K562 (cell line): Measurements from ENCODE around the gene REM2. TPM values are rescaled to one million over a fixed set of nuclear protein-coding genes. Genes with fewer than 3 reads are reported as not detected.

Source experiments
- BRD9 ChIP-seq: fragments of 450-650 bp; IDR thresholded peaks from 2 replicates; pipeline ENCODE4 v1.6.1; 2018; ENCODE audit warnings: low read depth; ENCODE audit not compliant: partially characterized antibody
- FUS ChIP-seq: fragments of 200-400 bp; formaldehyde crosslinking; optimal IDR thresholded peaks from 2 replicates; pipeline ENCODE3; 2017; ENCODE audit warnings: low read depth, low read length
- GABPA ChIP-seq: fragments of 200-800 bp; sonication (Bioruptor generic); conservative IDR thresholded peaks from 2 replicates; pipeline ENCODE4 v1.6.1; 2016; ENCODE audit warnings: low read depth, missing genetic modification characterization, missing compliant biosample characterization
- GATAD2B ChIP-seq: fragments of 450-650 bp; IDR thresholded peaks from 2 replicates; pipeline ENCODE4 v1.6.1; 2017; ENCODE audit warnings: mild to moderate bottlenecking, borderline replicate concordance
- HDAC6 ChIP-seq: IDR thresholded peaks from 2 replicates; pipeline ENCODE4 v1.6.1; 2012; ENCODE audit warnings: low read depth, mild to moderate bottlenecking, control low read depth, inconsistent platforms, low read length, moderate library complexity
- MAFK ChIP-seq: IDR thresholded peaks from 2 replicates; pipeline ENCODE4 v1.6.1; 2011; ENCODE audit warnings: low read length, improper control_type of control experiment
- NBN ChIP-seq: fragments of 450-650 bp; IDR thresholded peaks from 2 replicates; pipeline ENCODE4 v1.6.1; 2016; ENCODE audit warnings: low read depth, mild to moderate bottlenecking
- PPARD ChIP-seq: fragments of 250-450 bp; sonication (Bioruptor Pico); IDR thresholded peaks from 2 replicates; pipeline ENCODE4 v1.8.0; 2022; ENCODE audit warnings: inconsistent platforms, mild to moderate bottlenecking, moderate library complexity
- RBM25 ChIP-seq: fragments of 200-400 bp; formaldehyde crosslinking; IDR thresholded peaks from 2 replicates; pipeline ENCODE4 v1.6.1; 2018; ENCODE audit warnings: low read length, low read depth, moderate library complexity; ENCODE audit not compliant: severe bottlenecking
- RBM34 ChIP-seq: fragments of 200-400 bp; formaldehyde crosslinking; IDR thresholded peaks from 2 replicates; pipeline ENCODE4 v1.6.1; 2018; ENCODE audit warnings: low read length, borderline replicate concordance; ENCODE audit not compliant: insufficient read depth
- TEAD4 ChIP-seq, 2 experiments: sonication (generic) in 1 of 2; formaldehyde crosslinking in 1 of 2; IDR thresholded peaks; 2 replicates each; pipeline versions ENCODE4 v1.6.1 to v1.8.0; 2012 to 2022; ENCODE audit warnings: borderline replicate concordance in 1 of 2, inconsistent platforms in 1 of 2, low read length in 1 of 2, mild to moderate bottlenecking in 1 of 2, missing genetic modification reagents in 1 of 2
- ZNF316 ChIP-seq: fragments of 450-650 bp; IDR thresholded peaks from 2 replicates; pipeline ENCODE4 v1.6.1; 2016
- ZNF384 ChIP-seq: IDR thresholded peaks from 2 replicates; pipeline ENCODE4 v1.6.1; 2012; ENCODE audit warnings: low read depth, low read length, improper control_type of control experiment
- ZNF444 ChIP-seq: fragments of 250-450 bp; sonication (Bioruptor Pico); IDR thresholded peaks from 2 replicates; pipeline ENCODE4 v1.4.0; 2020; ENCODE audit warnings: mild to moderate bottlenecking, moderate library complexity
- ZNF830 ChIP-seq: fragments of 250-450 bp; sonication (Bioruptor Pico); IDR thresholded peaks from 2 replicates; pipeline ENCODE4 v1.5.0; 2021; ENCODE audit warnings: mild to moderate bottlenecking
- ZSCAN29 ChIP-seq: fragments of 450-650 bp; IDR thresholded peaks from 2 replicates; pipeline ENCODE4 v1.6.1; 2017
- polyA plus RNA-seq, 8 experiments: library from polyadenylated mRNA; depleted of rRNA in 4 of 8; stranded (reverse) in 5 of 8; unstranded in 3 of 8; fragments of >200 nt; fragmentation: Nextera tagmentation in 2 of 8; fragmentation: Illumina TruSeq in 1 of 8; extraction: Ambion mirVana in 2 of 8; extraction: Trizol in 1 of 8; gene quantifications; 2 replicates each; pipeline versions ENCODE4 v1.2.1 to v1.2.3, GENCODE V29; 2011 to 2014; ENCODE audit warnings: inconsistent platforms in 1 of 8, missing spikeins in 1 of 8
- total RNA-seq, 7 experiments: library from RNA; depleted of rRNA in 6 of 7; stranded (reverse); fragments of >200 nt in 6 of 7; fragmentation: Illumina TruSeq in 2 of 7; extraction: Trizol in 2 of 7; gene quantifications; 2 replicates each; pipeline versions ENCODE4 v1.2.1 to v1.2.3, GENCODE V29; 2011 to 2021; ENCODE audit warnings: low replicate concordance in 1 of 7
- TF ChIP-seq, protein P1 (sequence below): fragments of 250-450 bp; sonication (Bioruptor Pico); IDR thresholded peaks from 2 replicates; pipeline ENCODE4 v1.4.0; 2020; ENCODE audit warnings: borderline replicate concordance
- TF ChIP-seq, protein P2 (sequence below): fragments of 250-450 bp; sonication (Bioruptor Pico); IDR thresholded peaks from 2 replicates; pipeline ENCODE4 v1.4.0; 2020; ENCODE audit warnings: mild to moderate bottlenecking, moderate library complexity, borderline replicate concordance
- TF ChIP-seq, protein P3 (sequence below): sonication (generic); formaldehyde crosslinking; IDR thresholded peaks from 2 replicates; pipeline ENCODE4 v1.8.1; 2022; ENCODE audit warnings: missing genetic modification reagents

REM2 gene
- total and polyA plus RNA-seq, 9 of the 15 experiments (the other 6 are each of a cell fraction or from before 2014, with no cell fraction given): 0.18 to 1.0 (median 0.38) TPM

- TF ChIP-seq PPARD (CRISPR knock-in tag) (no peak), ZNF316 (peak; percentile 94), ZNF444 (no peak), ZNF384 (no peak), ZSCAN29 (no peak), GATAD2B (0 out of 2 replicates have a peak, but pooled peaks have one; percentile 35), ZNF830 (CRISPR knock-in tag) (no peak), BRD9 (no peak), NBN (no peak), TEAD4 (IDR thresholded peaks at IDR 0.05; ENCODE audit: low read length) (no peak), TEAD4 (CRISPR knock-in tag; IDR thresholded peaks at IDR 0.05; ENCODE audit: borderline replicate concordance) (no peak), RBM25 (no peak), FUS (no peak), RBM34 (no peak), HDAC6 (no peak), MAFK (peak; percentile 29; the same call in 1 of the 2 replicates), GABPA (tag) (no peak)
- TF ChIP-seq, protein P1, sequence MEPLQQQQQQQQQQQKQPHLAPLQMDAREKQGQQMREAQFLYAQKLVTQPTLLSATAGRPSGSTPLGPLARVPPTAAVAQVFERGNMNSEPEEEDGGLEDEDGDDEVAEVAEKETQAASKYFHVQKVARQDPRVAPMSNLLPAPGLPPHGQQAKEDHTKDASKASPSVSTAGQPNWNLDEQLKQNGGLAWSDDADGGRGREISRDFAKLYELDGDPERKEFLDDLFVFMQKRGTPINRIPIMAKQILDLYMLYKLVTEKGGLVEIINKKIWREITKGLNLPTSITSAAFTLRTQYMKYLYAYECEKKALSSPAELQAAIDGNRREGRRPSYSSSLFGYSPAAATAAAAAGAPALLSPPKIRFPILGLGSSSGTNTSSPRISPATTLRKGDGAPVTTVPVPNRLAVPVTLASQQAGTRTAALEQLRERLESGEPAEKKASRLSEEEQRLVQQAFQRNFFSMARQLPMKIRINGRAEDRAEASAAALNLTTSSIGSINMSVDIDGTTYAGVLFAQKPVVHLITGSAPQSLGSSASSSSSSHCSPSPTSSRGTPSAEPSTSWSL (CRISPR knock-in tag): no peak
- TF ChIP-seq, protein P2, sequence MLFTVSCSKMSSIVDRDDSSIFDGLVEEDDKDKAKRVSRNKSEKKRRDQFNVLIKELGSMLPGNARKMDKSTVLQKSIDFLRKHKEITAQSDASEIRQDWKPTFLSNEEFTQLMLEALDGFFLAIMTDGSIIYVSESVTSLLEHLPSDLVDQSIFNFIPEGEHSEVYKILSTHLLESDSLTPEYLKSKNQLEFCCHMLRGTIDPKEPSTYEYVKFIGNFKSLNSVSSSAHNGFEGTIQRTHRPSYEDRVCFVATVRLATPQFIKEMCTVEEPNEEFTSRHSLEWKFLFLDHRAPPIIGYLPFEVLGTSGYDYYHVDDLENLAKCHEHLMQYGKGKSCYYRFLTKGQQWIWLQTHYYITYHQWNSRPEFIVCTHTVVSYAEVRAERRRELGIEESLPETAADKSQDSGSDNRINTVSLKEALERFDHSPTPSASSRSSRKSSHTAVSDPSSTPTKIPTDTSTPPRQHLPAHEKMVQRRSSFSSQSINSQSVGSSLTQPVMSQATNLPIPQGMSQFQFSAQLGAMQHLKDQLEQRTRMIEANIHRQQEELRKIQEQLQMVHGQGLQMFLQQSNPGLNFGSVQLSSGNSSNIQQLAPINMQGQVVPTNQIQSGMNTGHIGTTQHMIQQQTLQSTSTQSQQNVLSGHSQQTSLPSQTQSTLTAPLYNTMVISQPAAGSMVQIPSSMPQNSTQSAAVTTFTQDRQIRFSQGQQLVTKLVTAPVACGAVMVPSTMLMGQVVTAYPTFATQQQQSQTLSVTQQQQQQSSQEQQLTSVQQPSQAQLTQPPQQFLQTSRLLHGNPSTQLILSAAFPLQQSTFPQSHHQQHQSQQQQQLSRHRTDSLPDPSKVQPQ (CRISPR knock-in tag): no peak
- TF ChIP-seq, protein P3, sequence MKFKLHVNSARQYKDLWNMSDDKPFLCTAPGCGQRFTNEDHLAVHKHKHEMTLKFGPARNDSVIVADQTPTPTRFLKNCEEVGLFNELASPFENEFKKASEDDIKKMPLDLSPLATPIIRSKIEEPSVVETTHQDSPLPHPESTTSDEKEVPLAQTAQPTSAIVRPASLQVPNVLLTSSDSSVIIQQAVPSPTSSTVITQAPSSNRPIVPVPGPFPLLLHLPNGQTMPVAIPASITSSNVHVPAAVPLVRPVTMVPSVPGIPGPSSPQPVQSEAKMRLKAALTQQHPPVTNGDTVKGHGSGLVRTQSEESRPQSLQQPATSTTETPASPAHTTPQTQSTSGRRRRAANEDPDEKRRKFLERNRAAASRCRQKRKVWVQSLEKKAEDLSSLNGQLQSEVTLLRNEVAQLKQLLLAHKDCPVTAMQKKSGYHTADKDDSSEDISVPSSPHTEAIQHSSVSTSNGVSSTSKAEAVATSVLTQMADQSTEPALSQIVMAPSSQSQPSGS (CRISPR knock-in tag): no peak
Observed at GRCh38 chr14:22929961-22930364, 46.9 kb downstream of the REM2 start (continued).
